WTC11 (cell line): Measurements from ENCODE around the gene SLC24A3. TPM values are rescaled to one million over a fixed set of nuclear protein-coding genes. Genes with fewer than 3 reads are reported as not detected.
A peak's percentile ranks its signal among the peaks of the same experiment; 100 is the strongest.

Experiments
- ATAC-seq: fragments of 200-7000 bp; cut with Tn5 transposase; 2 replicates; pipeline ENCODE4 v1.10.0; 2021; ENCODE audit warnings: mild to moderate bottlenecking, moderate library complexity
- CTCF ChIA-PET: fragments of 300-600 bp; sonication (Branson Sonifier 250); formaldehyde crosslinking; loops from one replicate; lab custom pipeline; 2021; ENCODE audit warnings: antibody characterized with exemption; lab: Charles Lee
- POLR2A ChIA-PET: fragments of 350-600 bp; sonication (Branson Sonifier 250); formaldehyde crosslinking; loops from one replicate; lab custom pipeline; 2021; ENCODE audit warnings: antibody characterized with exemption; lab: Charles Lee
- DNase-seq: peaks from one replicate; pipeline ENCODE4 v3.0.0; 2021; ENCODE audit warnings: low spot score
- H3K27ac Mint-ChIP-seq: 2 replicates; pipeline ENCODE4 v1.8.0; 2021; ENCODE audit warnings: mixed read lengths
- H3K27me3 Mint-ChIP-seq: 2 replicates; pipeline ENCODE4 v1.8.0; 2021; ENCODE audit warnings: low read depth, mild to moderate bottlenecking, moderate library complexity, mixed read lengths
- H3K36me3 Mint-ChIP-seq: 2 replicates; pipeline ENCODE4 v1.8.0; 2021; ENCODE audit warnings: mixed read lengths
- H3K4me1 Mint-ChIP-seq: 2 replicates; pipeline ENCODE4 v1.8.0; 2022; ENCODE audit warnings: mixed read lengths
- H3K4me3 Mint-ChIP-seq: 2 replicates; pipeline ENCODE4 v1.8.0; 2021; ENCODE audit warnings: mild to moderate bottlenecking, moderate library complexity, mixed read lengths
- H3K9me3 Mint-ChIP-seq: 2 replicates; pipeline ENCODE4 v1.8.0; 2021; ENCODE audit warnings: mixed read lengths
- ATF1 ChIP-seq: sonication (generic); formaldehyde crosslinking; IDR thresholded peaks from 2 replicates; pipeline ENCODE4 v1.8.1; 2023; ENCODE audit warnings: mild to moderate bottlenecking, moderate library complexity, missing genetic modification reagents
- ELF4 ChIP-seq: sonication (generic); formaldehyde crosslinking; IDR thresholded peaks from 2 replicates; pipeline ENCODE4 v1.8.1; 2022; ENCODE audit warnings: low read depth, mild to moderate bottlenecking, moderate library complexity, missing genetic modification reagents
- EMX1 ChIP-seq: fragments of 250-450 bp; sonication (Bioruptor Pico); IDR thresholded peaks from 2 replicates; pipeline ENCODE4 v1.8.0; 2021; ENCODE audit warnings: mild to moderate bottlenecking
- ETV6 ChIP-seq: sonication (generic); formaldehyde crosslinking; IDR thresholded peaks from 2 replicates; pipeline ENCODE4 v1.8.1; 2022; ENCODE audit warnings: mild to moderate bottlenecking, missing genetic modification reagents
- FOXK1 ChIP-seq: sonication (generic); formaldehyde crosslinking; IDR thresholded peaks from 2 replicates; pipeline ENCODE4 v1.8.0; 2022; ENCODE audit warnings: mild to moderate bottlenecking, moderate library complexity, missing genetic modification reagents
- GABPB1 ChIP-seq: sonication (generic); formaldehyde crosslinking; IDR thresholded peaks from 2 replicates; pipeline ENCODE4 v1.8.1; 2023; ENCODE audit warnings: mild to moderate bottlenecking, missing genetic modification reagents
- GRHL2 ChIP-seq: fragments of 250-450 bp; sonication (Bioruptor Pico); IDR thresholded peaks from 2 replicates; pipeline ENCODE4 v1.8.0; 2022; ENCODE audit warnings: mild to moderate bottlenecking, moderate library complexity; ENCODE audit not compliant: insufficient replicate concordance, severe bottlenecking
- HMGA2 ChIP-seq: fragments of 250-450 bp; sonication (Bioruptor Pico); IDR thresholded peaks from 2 replicates; pipeline ENCODE4 v1.4.0; 2021; ENCODE audit warnings: mild to moderate bottlenecking, moderate library complexity
- RELA ChIP-seq: sonication (generic); formaldehyde crosslinking; IDR thresholded peaks from 2 replicates; pipeline ENCODE4 v1.8.1; 2022; ENCODE audit warnings: missing genetic modification reagents, mild to moderate bottlenecking, borderline replicate concordance
- SOX15 ChIP-seq: fragments of 250-450 bp; sonication (Bioruptor Pico); IDR thresholded peaks from 2 replicates; pipeline ENCODE4 v1.9.0; 2021; ENCODE audit warnings: mild to moderate bottlenecking
- SP1 ChIP-seq: sonication (generic); formaldehyde crosslinking; conservative IDR thresholded peaks from 2 replicates; pipeline ENCODE4 v1.8.1; 2022; ENCODE audit warnings: missing genetic modification reagents
- ZNF232 ChIP-seq: sonication (generic); formaldehyde crosslinking; IDR thresholded peaks from 2 replicates; pipeline ENCODE4 v1.8.0; 2022; ENCODE audit warnings: mild to moderate bottlenecking, missing genetic modification reagents
- ZNF317 ChIP-seq: sonication (generic); formaldehyde crosslinking; IDR thresholded peaks from 2 replicates; pipeline ENCODE4 v1.8.1; 2023; ENCODE audit warnings: low read depth, mild to moderate bottlenecking, moderate library complexity, missing genetic modification reagents, borderline replicate concordance
- ZNF423 ChIP-seq: fragments of 250-450 bp; sonication (Bioruptor Pico); IDR thresholded peaks from 2 replicates; pipeline ENCODE4 v2.1.2; 2022; ENCODE audit warnings: mild to moderate bottlenecking, moderate library complexity
- total RNA-seq: library from RNA; stranded (reverse); gene quantifications from 3 replicates; pipeline ENCODE4 v1.2.3, GENCODE V29; 2021
- TF ChIP-seq, protein P1 (sequence below): sonication (generic); formaldehyde crosslinking; conservative IDR thresholded peaks from 2 replicates; pipeline ENCODE4 v1.8.1; 2023; ENCODE audit warnings: mild to moderate bottlenecking, low read depth, missing genetic modification reagents, moderate library complexity
- TF ChIP-seq, protein P2 (sequence below): sonication (generic); formaldehyde crosslinking; IDR thresholded peaks from 2 replicates; pipeline ENCODE4 v1.8.1; 2022; ENCODE audit warnings: low read depth, missing genetic modification reagents, borderline replicate concordance
- TF ChIP-seq, protein P3 (sequence below): sonication (generic); formaldehyde crosslinking; IDR thresholded peaks from 2 replicates; pipeline ENCODE4 v1.8.1; 2023; ENCODE audit warnings: mild to moderate bottlenecking, missing genetic modification reagents, moderate library complexity
- TF ChIP-seq, protein P4 (sequence below): fragments of 250-450 bp; sonication (Bioruptor Pico); IDR thresholded peaks from 2 replicates; pipeline ENCODE4 v1.8.0; 2021; ENCODE audit warnings: mild to moderate bottlenecking
- TF ChIP-seq, protein P5 (sequence below): sonication (generic); formaldehyde crosslinking; conservative IDR thresholded peaks from 2 replicates; pipeline ENCODE4 v1.8.1; 2022; ENCODE audit warnings: mild to moderate bottlenecking, missing genetic modification reagents
- TF ChIP-seq, protein P6 (sequence below): sonication (generic); formaldehyde crosslinking; IDR thresholded peaks from 2 replicates; pipeline ENCODE4 v1.8.1; 2023; ENCODE audit warnings: mild to moderate bottlenecking, missing genetic modification reagents, borderline replicate concordance
- TF ChIP-seq, protein P7 (sequence below): sonication (generic); formaldehyde crosslinking; IDR thresholded peaks from 2 replicates; pipeline ENCODE4 v1.8.0; 2022; ENCODE audit warnings: mild to moderate bottlenecking, missing genetic modification reagents
- TF ChIP-seq, protein P8 (sequence below): sonication (generic); formaldehyde crosslinking; IDR thresholded peaks from 2 replicates; pipeline ENCODE4 v1.8.0; 2022; ENCODE audit warnings: mild to moderate bottlenecking, missing genetic modification reagents
- TF ChIP-seq, protein P9 (sequence below): sonication (generic); formaldehyde crosslinking; IDR thresholded peaks from 2 replicates; pipeline ENCODE4 v1.8.0; 2022; ENCODE audit warnings: mild to moderate bottlenecking, missing genetic modification reagents

The SLC24A3 gene
- total RNA-seq, 1 experiment from 2014 or later, result 5.7 TPM

DNA sequence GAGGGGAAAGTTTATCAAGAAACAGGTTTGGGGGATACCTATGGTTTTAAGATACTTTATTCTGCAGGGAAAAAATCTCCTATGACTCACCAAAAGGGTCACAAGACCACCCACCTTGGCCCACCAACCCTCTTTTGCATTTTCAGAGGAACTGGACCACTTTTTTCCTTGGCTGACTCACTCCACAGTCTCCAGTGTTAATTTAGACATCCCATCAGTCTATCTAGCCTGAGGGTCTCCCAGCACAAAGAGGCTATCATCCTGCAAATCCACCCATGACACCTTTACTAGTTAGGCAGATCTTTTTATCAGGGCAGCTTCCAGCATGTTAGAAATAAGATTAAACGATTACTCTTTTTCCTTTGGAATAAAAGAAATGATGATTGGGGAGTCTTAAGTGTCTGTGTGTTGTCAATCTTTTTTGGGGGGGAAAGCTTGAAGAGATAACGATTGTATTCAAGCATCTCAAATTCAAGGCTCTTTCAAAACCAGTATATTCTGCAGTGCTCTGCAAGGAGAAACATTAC lies 407.5 kb downstream of the SLC24A3 start (continued):
- TF ChIP-seq, protein P1, sequence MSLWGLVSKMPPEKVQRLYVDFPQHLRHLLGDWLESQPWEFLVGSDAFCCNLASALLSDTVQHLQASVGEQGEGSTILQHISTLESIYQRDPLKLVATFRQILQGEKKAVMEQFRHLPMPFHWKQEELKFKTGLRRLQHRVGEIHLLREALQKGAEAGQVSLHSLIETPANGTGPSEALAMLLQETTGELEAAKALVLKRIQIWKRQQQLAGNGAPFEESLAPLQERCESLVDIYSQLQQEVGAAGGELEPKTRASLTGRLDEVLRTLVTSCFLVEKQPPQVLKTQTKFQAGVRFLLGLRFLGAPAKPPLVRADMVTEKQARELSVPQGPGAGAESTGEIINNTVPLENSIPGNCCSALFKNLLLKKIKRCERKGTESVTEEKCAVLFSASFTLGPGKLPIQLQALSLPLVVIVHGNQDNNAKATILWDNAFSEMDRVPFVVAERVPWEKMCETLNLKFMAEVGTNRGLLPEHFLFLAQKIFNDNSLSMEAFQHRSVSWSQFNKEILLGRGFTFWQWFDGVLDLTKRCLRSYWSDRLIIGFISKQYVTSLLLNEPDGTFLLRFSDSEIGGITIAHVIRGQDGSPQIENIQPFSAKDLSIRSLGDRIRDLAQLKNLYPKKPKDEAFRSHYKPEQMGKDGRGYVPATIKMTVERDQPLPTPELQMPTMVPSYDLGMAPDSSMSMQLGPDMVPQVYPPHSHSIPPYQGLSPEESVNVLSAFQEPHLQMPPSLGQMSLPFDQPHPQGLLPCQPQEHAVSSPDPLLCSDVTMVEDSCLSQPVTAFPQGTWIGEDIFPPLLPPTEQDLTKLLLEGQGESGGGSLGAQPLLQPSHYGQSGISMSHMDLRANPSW (CRISPR knock-in tag), result no peak
- TF ChIP-seq EMX1 (CRISPR knock-in tag) (no peak), ELF4 (no peak), ETV6 (no peak), ZNF317 (CRISPR knock-in tag) (no peak), SOX15 (no peak), GRHL2 (CRISPR knock-in tag) (no peak), HMGA2 (CRISPR knock-in tag) (no peak)
- TF ChIP-seq, protein P2, sequence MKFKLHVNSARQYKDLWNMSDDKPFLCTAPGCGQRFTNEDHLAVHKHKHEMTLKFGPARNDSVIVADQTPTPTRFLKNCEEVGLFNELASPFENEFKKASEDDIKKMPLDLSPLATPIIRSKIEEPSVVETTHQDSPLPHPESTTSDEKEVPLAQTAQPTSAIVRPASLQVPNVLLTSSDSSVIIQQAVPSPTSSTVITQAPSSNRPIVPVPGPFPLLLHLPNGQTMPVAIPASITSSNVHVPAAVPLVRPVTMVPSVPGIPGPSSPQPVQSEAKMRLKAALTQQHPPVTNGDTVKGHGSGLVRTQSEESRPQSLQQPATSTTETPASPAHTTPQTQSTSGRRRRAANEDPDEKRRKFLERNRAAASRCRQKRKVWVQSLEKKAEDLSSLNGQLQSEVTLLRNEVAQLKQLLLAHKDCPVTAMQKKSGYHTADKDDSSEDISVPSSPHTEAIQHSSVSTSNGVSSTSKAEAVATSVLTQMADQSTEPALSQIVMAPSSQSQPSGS (CRISPR knock-in tag), result no peak
- TF ChIP-seq, protein P3, sequence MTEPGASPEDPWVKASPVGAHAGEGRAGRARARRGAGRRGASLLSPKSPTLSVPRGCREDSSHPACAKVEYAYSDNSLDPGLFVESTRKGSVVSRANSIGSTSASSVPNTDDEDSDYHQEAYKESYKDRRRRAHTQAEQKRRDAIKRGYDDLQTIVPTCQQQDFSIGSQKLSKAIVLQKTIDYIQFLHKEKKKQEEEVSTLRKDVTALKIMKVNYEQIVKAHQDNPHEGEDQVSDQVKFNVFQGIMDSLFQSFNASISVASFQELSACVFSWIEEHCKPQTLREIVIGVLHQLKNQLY (CRISPR knock-in tag), result no peak
- TF ChIP-seq, protein P4, sequence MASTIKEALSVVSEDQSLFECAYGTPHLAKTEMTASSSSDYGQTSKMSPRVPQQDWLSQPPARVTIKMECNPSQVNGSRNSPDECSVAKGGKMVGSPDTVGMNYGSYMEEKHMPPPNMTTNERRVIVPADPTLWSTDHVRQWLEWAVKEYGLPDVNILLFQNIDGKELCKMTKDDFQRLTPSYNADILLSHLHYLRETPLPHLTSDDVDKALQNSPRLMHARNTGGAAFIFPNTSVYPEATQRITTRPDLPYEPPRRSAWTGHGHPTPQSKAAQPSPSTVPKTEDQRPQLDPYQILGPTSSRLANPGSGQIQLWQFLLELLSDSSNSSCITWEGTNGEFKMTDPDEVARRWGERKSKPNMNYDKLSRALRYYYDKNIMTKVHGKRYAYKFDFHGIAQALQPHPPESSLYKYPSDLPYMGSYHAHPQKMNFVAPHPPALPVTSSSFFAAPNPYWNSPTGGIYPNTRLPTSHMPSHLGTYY, result no peak
- TF ChIP-seq, protein P5, sequence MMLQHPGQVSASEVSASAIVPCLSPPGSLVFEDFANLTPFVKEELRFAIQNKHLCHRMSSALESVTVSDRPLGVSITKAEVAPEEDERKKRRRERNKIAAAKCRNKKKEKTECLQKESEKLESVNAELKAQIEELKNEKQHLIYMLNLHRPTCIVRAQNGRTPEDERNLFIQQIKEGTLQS (CRISPR knock-in tag), result no peak
- TF ChIP-seq, protein P6, sequence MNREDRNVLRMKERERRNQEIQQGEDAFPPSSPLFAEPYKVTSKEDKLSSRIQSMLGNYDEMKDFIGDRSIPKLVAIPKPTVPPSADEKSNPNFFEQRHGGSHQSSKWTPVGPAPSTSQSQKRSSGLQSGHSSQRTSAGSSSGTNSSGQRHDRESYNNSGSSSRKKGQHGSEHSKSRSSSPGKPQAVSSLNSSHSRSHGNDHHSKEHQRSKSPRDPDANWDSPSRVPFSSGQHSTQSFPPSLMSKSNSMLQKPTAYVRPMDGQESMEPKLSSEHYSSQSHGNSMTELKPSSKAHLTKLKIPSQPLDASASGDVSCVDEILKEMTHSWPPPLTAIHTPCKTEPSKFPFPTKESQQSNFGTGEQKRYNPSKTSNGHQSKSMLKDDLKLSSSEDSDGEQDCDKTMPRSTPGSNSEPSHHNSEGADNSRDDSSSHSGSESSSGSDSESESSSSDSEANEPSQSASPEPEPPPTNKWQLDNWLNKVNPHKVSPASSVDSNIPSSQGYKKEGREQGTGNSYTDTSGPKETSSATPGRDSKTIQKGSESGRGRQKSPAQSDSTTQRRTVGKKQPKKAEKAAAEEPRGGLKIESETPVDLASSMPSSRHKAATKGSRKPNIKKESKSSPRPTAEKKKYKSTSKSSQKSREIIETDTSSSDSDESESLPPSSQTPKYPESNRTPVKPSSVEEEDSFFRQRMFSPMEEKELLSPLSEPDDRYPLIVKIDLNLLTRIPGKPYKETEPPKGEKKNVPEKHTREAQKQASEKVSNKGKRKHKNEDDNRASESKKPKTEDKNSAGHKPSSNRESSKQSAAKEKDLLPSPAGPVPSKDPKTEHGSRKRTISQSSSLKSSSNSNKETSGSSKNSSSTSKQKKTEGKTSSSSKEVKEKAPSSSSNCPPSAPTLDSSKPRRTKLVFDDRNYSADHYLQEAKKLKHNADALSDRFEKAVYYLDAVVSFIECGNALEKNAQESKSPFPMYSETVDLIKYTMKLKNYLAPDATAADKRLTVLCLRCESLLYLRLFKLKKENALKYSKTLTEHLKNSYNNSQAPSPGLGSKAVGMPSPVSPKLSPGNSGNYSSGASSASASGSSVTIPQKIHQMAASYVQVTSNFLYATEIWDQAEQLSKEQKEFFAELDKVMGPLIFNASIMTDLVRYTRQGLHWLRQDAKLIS, result no peak
- TF ChIP-seq, protein P7, sequence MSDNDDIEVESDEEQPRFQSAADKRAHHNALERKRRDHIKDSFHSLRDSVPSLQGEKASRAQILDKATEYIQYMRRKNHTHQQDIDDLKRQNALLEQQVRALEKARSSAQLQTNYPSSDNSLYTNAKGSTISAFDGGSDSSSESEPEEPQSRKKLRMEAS (CRISPR knock-in tag), result no peak

DNA sequence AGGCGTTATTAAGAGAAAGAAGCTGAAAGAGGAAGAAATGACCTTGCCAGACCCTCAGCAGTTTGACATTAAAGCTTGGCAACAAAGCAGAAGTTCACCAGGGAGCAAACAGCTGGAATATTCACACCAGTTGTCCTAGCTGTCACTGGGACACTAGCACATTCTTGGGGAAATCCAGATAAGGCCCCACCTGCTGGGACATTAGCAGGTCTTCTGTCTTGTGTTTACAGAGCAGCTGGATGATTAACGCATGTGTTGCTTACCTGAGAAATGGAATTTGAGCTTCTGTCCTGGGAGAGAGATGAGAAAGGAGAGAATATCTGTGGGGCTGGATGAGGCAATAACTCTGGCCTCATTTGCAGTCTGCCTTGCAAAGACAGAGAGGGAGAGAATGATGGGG lies 408.0 kb downstream of the SLC24A3 start:
- peak overlapping the region; percentile 6; the same call in 1 of the 2 replicates for H3K27ac Mint-ChIP-seq
- peak; percentile 45 for DNase-seq
- ChIA-PET POLR2A (interaction anchor here (0.7 kb wide), 1 partner anchor 1830 kb away, joined by 3 read pairs; no protein-coding TSS in a partner anchor), CTCF (interaction anchor here (1.1 to 3.0 kb wide), 6 partner anchors 8 to 413 kb away, joined by 3 to 27 read pairs (median 6); partner anchors contain the start of gene SLC24A3)
- H3K4me3 Mint-ChIP-seq, result no peak overlapping the region
- peak; percentile 89 for ATAC-seq
- peaks cover 4% of the 10 kb centered on the region; the same call in 1 of the 2 replicates for H3K27me3 Mint-ChIP-seq
- peaks cover 39% of the 10 kb centered on the region for H3K4me1 Mint-ChIP-seq
- H3K9me3 Mint-ChIP-seq, result peaks cover 30% of the 10 kb centered on the region
- H3K36me3 Mint-ChIP-seq, result peaks cover 23% of the 10 kb centered on the region
- peak; percentile 72; the same call in 1 of the 2 replicates for TF ChIP-seq GABPB1 (CRISPR knock-in tag)
- no peak for TF ChIP-seq RELA
- peak; percentile 82 for TF ChIP-seq FOXK1 (CRISPR knock-in tag)
- 0 out of 2 replicates have a peak, but pooled peaks have one; percentile 37 for TF ChIP-seq ETV6
- TF ChIP-seq, protein P8, sequence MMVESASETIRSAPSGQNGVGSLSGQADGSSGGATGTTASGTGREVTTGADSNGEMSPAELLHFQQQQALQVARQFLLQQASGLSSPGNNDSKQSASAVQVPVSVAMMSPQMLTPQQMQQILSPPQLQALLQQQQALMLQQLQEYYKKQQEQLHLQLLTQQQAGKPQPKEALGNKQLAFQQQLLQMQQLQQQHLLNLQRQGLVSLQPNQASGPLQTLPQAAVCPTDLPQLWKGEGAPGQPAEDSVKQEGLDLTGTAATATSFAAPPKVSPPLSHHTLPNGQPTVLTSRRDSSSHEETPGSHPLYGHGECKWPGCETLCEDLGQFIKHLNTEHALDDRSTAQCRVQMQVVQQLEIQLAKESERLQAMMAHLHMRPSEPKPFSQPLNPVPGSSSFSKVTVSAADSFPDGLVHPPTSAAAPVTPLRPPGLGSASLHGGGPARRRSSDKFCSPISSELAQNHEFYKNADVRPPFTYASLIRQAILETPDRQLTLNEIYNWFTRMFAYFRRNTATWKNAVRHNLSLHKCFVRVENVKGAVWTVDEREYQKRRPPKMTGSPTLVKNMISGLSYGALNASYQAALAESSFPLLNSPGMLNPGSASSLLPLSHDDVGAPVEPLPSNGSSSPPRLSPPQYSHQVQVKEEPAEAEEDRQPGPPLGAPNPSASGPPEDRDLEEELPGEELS (CRISPR knock-in tag), result peak; percentile 94; the same call in 1 of the 2 replicates
- no peak for TF ChIP-seq ATF1
- no peak for TF ChIP-seq ZNF232
- 0 out of 2 replicates have a peak, but pooled peaks have one; percentile 18 for TF ChIP-seq SP1 (CRISPR knock-in tag)
- peak; percentile 49; the same call in 1 of the 2 replicates for TF ChIP-seq ZNF423 (CRISPR knock-in tag)
- TF ChIP-seq, protein P9, sequence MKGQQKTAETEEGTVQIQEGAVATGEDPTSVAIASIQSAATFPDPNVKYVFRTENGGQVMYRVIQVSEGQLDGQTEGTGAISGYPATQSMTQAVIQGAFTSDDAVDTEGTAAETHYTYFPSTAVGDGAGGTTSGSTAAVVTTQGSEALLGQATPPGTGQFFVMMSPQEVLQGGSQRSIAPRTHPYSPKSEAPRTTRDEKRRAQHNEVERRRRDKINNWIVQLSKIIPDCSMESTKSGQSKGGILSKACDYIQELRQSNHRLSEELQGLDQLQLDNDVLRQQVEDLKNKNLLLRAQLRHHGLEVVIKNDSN, result no peak
